Activated CD8-positive, alpha-beta memory T cell treated with anti-CD3 and anti-CD28 coated beads, Interleukin-2, amount 10 ng/mL, durations not matched to agents 7 days and 5 days (primary cell): Measurements from ENCODE around the gene CHD2. TPM values are rescaled to one million over a fixed set of nuclear protein-coding genes. Genes with fewer than 3 reads are reported as not detected.

Source experiments
- microRNA-seq: library from miRNA; unstranded; fragments of <30 nt; microRNA quantifications from one replicate; pipeline ENCODE4 v1.2.0, GENCODE V29; 2022
- total RNA-seq, 2 experiments: library from RNA; stranded (reverse); gene quantifications; one replicate each; pipeline ENCODE4 v1.2.3, GENCODE V29; 2021

The CHD2 gene
- total RNA-seq, 2 experiments from 2014 or later = 121 to 151 TPM

Small RNA genes lying within 50 kb of the gene (microRNA-seq; reads per million reads assigned to microRNA genes)
- gene MIR3175 = not detected

Other genes starting within 250 kb of the CHD2 start
- gene FAM174B, start 244.5 kb upstream of the CHD2 start, total RNA-seq = 1 to 10 TPM; 1.8 to 3.3 TPM
- gene RGMA, start 188.9 kb downstream of the CHD2 start, total RNA-seq = under 1 TPM in 1 of 2 experiments, not detected in 1; 0.28 TPM